GM03348 (cell line): ENCODE data around the gene ZNF787.
"Not testable (repeated sequence)": the region's sequence is repeated elsewhere in the genome, so short reads cannot be mapped to it uniquely, and the experiment has no call there.

Experiments used
- DNase-seq: peaks from one replicate; pipeline ENCODE4 v3.0.0; 2012; ENCODE audit warnings: low spot score

Gene ZNF787

DNA sequence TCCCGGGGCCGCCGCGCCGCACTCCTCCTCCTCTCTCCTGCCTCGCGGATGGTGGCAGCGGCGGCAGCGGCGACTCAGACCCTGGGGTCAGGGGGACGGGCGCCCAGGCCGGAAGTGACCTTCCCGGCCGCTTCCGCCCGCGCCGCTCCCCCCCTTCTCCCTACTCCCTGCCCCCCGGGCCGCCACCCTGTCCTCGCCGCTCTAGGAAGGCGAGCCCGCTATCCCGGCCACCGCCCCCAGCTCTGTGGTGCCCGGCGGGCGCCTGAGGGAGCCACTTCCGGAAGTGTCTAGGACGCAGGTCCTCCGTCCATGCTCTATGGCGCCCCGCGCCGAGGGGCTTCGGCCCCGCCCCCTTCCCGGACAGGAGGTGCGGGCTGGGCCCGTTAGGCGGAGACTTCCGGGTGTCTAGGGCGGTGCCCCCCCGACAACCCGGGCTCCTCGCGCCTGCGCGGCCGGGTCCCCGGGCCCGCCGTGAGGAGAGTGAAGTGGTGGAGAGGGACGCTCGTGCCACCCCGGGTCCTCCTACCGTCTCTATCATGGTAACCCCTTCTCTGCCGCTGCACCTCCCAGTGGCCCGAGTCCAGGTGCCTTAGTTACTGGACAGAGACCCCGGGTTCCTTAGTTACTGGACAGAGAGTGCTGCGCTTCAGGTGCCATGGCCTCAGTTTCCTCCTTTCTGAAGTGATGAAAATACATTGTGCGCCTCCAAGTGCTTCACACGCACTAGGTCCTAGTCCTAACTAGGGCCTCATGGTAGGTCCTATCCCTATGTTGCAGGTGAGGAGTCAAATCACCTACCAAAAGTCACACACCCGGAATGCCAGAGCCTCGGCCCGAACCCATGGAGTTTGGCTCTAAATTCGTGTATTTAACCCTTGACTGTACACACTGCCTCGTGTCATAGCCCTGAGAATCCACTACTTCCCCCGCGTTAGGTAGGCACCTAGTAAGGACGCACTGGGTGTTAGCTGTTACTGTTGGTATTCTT is at the start of gene ZNF787:
Gene ZNF787, minus strand, starts transcription at position 116 of the 988 bp plus-strand sequence. CDS start 18,078 bp downstream, outside the sequence.
- peak; percentile 99 for DNase-seq

DNA sequence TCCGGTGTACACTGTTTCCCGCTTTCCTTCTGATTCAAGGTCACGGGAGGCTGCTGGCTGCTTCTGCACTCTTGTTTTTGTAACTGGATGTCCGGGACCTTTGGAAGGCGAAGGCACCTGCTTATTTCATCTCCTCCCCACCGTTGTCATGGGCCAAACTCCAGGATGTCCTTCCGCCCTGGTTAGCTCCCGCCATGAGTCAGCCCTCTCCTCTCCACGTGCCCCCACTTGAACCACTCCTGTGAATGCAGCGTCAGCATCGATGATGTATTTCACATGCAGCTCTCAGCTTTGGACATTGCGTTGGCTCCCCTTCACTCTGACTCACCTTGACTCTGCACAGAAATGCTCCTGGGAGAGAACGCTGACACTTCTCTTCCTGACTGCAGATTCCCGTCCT is 49.2 kb upstream of the ZNF787 start:
- DNase-seq, result no peak

DNA sequence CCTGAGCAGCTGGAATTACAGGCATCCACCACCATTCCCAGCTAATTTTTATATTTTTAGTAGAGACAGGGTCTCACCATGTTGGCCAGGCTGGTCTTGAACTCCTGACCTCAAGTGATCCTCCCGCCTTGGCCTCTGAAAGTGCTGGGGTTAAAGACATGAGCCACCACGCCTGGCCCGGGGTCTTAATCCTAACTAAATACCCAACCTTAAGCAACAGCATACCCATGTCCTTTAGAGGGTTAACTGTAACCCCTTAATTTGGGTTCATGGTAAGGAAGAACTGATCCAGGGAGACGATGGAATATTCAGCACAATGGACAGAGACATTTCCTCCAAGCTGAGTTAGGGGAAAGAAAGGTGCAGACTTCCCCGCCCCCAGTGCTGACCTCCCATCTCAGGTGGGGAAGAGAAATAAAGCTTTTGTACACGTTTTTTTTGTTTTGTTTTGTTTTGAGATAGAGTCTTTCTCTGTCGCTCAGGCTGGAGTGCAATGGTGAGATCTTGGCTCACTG is 46.0 kb upstream of the ZNF787 start:
- peak; percentile 32 for DNase-seq

DNA sequence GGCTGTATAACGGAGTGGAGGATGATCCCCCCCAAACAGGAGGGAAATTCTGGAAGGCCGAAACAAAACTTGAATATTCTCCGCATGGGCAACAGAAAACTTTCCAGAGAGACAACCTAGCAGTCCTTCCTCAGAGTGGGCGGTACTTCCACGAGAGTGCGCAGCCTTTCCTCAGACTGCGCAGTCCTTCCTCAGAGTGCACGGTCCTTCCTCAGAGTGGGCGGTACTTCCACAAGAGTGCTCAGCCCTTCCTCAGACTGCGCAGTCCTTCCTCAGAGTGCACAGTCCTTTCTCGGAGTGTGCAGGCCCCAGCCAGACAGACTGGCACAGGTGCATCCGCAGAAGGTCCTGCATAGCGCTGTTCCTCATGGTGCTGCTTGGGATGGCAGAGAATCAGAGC is 42.0 kb upstream of the ZNF787 start:
- DNase-seq, result no peak

DNA sequence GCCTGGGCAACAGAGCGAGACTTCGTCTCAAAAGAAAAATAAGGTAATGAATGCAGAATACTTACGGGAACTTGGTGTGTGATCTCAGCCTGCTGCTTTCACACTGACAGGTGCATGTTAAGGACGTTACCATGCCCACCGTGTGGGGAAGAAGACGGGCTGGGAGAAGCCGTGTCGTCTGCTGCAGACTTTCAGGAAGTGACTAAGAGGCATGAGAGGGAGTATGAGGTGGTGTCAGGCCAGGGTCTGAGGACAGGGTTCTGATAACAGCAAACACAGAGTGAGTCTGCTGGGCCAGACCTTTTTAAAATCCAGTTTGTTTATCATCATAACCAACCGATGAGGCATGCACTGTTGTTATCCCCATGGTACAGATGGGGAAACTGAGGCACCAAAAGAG is 41.2 kb upstream of the ZNF787 start:
- DNase-seq, result no peak

DNA sequence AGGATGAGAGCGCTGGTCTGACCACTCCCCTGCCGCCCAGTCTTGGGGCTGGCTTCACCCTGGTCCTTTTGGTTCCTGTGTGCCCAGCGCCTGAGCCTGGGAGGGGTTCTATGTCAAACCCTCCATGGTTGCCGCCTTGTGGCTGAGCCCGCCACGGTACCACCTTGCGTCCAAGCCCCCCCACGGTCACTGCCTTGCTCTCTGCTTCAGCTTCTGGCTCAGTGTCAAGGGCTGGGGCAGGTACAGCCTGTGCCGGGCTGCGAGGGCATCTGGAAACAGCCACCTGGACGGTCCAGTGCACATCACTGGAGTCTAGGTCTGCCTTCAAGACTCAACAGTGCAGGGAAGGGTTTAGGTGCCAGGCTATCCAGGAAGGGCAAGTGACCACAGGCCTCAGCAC is 40.4 kb upstream of the ZNF787 start:
- DNase-seq, result no peak

DNA sequence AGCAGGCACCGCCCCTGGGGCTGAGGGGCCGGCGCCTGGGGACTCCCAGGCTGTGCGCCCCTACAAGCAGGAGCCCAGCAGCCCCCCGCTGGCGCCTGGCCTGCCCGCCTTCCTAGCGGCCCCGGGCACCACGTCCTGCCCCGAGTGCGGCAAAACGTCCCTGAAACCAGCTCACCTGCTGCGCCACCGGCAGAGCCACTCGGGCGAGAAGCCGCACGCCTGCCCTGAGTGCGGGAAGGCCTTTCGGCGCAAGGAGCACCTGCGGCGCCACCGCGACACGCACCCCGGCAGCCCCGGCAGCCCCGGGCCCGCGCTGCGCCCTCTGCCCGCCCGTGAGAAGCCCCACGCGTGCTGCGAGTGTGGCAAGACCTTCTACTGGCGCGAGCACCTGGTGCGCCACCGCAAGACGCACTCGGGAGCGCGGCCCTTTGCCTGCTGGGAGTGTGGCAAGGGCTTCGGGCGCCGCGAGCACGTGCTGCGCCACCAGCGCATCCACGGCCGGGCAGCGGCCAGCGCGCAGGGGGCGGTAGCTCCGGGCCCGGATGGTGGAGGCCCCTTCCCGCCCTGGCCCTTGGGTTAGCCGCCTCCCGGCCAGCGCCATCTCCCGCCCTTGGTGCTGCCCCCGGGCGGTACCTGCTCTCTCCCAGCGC is 38.7 kb upstream of the ZNF787 start:
- DNase-seq, result no peak

DNA sequence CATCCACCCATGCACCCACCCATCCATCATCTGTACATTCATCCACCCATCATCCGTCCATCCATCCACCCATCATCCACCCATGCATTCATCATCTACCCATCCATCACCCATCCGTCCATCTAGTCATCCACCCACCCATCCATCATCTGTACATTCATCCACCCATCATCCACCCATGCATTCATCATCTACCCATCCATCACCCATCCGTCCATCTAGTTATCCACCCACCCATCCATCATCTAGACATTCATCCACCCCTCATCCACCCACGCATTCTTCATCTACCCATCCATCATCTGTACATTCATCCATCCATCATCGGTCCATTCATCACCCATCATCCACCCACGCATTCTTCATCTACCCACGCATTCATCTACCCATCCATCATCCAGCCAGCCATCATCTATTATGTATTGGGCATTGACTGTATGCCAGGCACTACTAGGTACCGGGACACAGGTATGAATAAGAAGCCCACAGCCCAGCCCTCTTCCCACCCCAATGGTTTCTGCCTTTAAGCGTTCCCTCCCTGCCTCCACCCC is 38.0 kb upstream of the ZNF787 start:
- no peak for DNase-seq

DNA sequence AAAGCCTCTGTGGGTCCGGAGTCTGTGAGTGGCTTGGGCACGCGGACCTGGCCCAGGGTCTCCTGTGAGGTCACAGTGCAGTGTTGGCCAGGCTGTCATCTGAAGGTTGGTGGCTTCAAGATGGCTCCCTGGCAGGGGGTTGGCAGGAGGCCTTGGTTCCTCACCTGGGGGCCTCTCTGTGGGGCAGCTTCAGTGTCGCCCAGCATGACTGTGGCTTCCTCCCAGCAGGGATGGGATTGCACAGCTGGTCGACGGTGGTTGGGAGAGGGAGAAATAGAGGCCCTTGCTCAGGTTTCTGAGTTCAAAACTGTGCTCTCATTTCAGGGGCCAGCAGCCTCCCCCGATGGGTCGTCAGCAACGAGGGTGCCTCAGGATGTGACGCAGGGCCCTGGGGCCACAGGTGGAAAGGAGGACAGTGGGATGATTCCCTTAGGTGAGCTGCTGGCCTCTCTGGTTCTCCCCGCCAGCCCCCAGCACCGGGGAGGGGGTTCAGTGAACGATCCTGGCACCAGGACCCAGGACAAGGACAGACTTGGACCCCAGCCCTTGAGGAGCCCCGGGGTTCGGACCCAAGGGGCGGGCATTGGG is 37.2 kb upstream of the ZNF787 start:
- no peak for DNase-seq

DNA sequence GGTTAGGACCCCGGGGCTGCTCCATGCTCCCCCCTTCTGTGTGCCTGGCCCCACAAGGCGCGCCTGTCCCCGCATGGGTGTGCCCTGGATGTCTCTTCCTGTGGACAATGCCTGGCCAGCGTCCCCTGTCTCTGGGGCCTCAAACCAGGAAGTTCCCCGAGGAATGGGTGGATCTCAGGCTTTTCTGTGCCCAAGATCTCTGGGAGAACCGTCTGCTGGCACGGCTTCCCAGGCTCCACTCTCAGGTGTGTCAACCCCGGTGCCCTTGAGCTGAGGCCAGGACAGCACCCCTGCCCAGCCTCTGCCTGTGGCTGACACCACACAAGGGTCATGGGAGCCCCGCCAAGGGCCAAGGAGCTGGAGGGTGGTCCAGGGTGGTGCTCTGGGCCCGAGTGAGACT is 35.7 kb upstream of the ZNF787 start:
- DNase-seq, result no peak

DNA sequence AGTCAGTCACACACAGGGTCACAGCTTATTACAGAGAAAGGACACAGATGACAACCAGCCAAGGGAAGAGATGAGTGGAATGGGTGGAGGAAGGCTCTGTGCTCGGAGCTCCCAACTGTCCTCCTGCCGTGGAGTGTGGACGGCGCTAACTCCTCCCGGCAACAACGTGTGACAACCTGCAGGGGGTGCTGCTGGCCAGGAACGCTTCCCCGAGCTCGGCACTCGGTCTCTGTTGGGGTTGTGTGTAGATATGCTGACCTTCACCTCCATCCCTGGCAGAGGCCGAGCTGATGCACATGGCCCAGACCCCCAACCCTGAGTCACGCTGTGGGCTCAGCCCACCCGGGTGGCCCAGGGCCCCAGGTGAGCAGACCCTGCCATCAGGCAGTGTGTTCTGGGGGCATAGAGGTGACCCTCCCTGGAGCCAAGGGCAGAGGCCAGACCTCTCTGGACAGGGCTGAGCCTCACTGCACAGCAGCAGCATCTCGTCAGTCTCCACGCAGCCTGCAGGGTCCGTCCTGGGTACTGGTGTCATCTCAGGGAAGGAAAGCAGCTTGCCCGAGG is 34.1 kb upstream of the ZNF787 start:
- DNase-seq, result no peak

DNA sequence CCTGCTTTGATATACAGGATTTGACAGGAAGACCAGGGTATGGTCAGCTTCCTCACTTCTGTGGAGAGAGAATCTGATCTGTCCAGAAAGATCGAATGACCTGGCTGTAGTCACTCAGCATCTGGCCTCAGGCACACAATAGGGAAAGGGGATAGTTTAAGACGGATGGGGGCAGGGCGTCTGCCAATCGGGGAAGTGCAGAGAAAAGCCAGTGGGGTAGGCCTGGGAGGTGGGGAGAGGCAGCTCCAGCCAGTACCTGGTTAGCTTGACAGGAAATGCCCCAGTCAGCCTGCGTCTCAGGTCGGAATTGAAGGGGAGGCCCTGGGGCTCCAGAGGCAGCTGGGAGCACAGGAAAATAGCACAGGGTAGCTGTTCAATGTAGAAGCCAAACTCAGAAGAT is 32.4 kb upstream of the ZNF787 start:
- no peak for DNase-seq

DNA sequence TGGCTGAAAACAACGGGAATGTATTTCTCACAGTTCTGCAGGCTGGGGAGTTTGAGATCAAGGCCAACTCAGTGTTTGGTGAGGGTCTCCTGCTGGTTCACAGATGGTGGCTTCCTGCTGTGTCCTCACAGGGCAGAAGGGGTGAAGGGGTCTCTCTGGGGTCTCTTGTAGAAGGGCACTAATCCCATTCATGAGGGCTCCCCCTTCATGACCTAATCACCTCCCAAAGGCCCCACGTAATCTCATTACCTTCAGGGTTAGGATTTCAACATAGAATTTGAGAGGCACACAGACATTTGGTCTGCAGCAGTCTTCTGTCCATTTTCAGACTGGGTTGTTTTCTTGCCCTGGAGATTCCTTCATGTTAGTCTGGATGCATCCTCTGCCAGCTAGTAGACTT is 31.5 kb upstream of the ZNF787 start:
- no peak for DNase-seq

DNA sequence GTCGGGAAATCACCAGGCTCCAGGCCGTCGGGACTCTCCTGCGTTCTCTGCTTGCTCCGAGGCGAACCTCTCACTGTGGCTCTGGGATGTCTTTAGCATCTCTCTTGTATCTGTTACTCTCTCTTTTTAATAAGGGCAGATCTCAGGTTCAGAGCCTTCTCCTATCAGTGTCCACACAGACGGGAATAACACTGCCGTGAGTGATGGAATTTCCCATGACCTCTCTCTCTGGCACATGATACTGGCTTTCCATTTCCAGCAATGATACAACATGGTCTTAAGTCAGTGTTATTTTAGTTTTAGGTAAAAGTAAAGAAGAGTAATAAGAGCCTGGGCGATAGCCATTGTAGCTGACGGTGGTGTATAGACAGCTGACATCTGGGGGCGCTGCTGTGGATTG is 29.3 kb upstream of the ZNF787 start:
- DNase-seq, result no peak

DNA sequence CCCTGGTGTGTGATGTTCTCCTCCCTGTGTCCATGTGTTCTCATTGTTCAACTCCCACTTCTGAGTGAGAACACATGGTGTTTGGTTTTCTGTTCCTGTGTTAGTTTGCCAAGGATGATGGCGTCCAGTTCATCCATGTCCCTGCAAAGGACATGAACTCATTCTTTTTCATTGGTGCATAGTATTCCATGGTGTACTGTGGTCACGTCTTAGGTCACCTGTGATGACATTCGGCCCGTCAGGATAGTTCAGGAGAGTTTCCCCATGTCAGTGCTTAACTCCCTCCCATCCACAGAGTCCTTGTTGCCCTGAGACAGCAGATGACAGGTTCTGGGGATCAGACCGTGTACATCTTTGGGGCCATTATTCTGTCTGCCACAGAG is 28.6 kb upstream of the ZNF787 start:
- no peak for DNase-seq

DNA sequence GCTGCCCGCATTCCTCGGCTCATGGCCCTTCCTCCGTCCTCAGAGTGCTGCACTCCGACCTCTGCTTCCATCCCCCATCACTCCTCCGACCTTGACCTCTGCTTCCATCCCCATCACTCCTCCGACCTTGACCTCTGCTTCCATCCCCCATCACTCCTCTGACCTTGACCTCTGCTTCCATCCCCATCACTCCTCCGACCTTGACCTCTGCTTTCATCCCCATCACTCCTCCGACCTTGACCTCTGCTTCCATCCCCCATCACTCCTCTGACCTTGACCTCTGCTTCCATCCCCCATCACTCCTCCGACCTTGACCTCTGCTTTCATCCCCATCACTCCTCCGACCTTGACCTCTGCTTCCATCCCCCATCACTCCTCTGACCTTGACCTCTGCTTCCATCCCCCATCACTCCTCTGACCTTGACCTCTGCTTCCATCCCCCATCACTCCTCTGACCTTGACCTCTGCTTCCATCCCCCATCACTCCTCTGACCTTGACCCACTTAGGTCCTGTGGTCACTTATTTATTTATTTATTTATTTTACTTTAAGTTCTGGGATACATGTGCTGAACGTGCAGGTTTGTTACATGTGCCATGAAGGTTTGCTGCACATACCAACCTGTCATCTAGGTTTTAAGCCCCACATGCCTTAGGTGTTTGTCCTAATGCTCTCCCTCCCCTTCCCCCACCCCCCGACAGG is 28.0 kb upstream of the ZNF787 start:
- DNase-seq, result not testable (repeated sequence)

DNA sequence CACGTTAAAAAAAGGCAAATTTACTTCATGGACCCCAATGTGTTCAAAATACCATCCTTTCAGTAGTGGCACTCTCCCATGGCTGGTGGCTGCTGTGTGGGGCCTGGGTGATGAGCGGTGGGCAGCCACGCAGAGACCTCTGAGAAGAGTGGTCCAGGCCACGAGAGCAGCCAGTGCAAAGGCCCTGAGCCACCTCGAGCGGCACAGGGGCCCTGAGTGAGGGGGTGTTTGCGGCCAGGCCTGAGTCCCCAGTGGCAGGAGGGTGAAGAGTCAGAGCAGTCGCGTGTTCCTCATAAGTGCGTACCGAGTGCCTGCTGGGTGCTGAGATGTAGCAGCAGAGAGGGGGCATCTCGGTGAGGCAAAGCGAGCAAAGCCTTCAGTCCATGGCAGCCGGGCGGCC is 27.0 kb upstream of the ZNF787 start:
- no peak for DNase-seq

DNA sequence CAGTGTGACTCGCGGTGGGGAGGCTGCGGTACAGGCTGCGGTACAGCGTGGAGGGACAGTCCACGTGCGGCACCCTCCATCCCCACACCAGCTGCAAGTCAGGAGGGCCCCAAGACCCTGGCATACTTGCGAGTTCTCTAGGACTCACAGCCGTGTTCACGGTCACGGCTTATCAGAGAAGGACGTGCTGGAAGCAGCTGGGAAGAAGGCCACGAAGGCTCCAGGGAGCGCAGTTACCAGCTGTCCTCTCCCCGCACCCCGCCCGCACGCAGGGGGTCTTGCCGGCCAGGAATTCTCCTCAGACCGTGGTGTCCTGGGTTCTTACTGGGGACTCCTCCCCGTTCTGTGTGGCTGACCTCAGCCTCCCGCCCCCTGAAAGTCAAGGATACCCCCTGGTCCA is 26.2 kb upstream of the ZNF787 start:
- no peak for DNase-seq

DNA sequence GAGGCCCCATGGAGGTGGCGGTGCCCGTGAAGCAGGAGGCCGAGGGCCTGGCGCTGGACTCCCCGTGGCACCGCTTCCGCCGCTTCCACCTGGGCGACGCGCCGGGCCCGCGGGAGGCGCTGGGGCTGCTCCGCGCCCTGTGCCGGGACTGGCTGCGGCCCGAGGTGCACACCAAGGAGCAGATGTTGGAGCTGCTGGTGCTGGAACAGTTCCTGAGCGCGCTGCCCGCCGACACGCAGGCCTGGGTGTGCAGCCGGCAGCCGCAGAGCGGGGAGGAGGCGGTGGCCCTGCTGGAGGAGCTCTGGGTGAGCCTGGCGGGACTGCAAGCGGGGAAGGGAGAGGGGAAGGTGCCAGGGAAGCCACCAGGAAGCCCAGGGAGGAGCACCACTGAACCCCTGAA is 25.8 kb upstream of the ZNF787 start:
- DNase-seq, result no peak

DNA sequence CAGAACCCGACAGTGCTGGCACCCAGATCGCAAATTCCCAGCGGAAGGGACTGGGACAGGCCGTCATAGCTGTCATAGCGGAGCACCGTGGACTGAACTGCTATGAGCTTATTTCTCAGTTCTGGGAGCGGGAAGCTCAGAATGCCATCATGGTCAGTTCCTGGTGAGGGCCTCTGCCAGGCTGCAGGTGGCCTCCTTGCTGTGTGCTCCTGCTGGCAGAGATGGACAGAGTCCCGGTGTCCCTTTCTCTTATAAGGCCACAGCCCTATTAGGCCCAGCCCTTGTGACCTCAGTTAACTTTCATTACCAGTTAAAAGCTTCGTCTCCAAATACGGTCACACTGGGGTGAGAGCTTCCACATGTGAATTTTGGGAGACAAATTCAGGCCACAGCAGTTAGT is 24.6 kb upstream of the ZNF787 start:
- no peak for DNase-seq

DNA sequence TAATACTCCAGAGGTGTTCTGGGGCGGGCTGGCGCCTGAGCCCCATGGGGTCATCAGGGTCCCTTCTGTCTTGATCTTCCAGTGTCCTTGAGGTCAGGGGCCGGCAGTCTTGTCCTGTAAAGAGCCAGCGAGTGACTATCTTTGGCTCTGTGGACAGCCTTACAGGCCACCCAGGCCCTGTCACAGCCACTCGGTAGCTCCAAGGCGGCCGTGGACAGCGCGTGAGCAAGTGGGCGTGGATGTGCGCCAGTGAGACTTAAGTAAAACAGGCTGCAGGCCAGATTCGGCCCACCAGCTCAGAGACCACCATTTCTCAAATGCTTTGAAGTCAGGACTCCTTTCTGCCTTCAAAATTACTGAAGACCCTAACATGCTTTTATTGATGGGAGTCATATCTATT is 23.7 kb upstream of the ZNF787 start:
- no peak for DNase-seq

DNA sequence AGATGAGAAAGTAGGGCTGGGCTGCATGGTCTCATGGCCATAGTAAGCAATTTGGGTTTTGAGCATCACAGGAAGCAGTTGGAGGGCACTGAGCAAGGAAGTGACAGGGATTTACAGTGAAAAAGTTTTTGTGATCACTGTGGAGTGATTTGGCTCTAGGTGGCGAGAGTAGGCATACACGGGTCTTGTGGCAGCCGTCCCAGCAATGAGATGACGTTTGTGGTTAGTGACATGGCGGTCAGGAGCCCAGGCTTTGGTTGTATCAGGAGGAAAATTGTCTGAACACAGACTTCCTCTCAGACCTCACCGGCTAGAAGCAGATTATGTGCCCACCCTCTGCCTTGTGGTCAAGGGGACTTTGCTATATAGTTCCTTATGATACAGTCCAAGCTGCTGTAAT is 23.3 kb upstream of the ZNF787 start:
- no peak for DNase-seq
